Measurements from ENCODE around the gene NOS3. TPM values are rescaled to one million over a fixed set of nuclear protein-coding genes. Genes with fewer than 3 reads are reported as not detected.

NOS3 gene
- total RNA-seq, 2 donors from 2014 or later = 6.1 to 10.4 TPM

GRCh38 chr7:150943453-150943814 is 47.4 kb upstream of the NOS3 start:
- no peak overlapping the region for H3K27ac ChIP-seq
- no peaks in the 10 kb centered on the region for H3K4me1 ChIP-seq (replicated peaks)
- DNase-seq (ENCODE audit: low spot score) = no peak
- H3K9me3 ChIP-seq = no peaks in the 10 kb centered on the region
- no peaks in the 10 kb centered on the region for H3K27me3 ChIP-seq (replicated peaks; ENCODE audit: insufficient read depth)
- no peak for TF ChIP-seq POLR2A (IDR thresholded peaks at IDR 0.05)
- no peak for TF ChIP-seq POLR2AphosphoS5 (IDR thresholded peaks at IDR 0.05)
- 90% methylated on average over 6 of the region's 6 CpGs for WGBS
- H3K36me3 ChIP-seq = no peaks in the 10 kb centered on the region
- H3K4me3 ChIP-seq = no peak overlapping the region
- intact Hi-C loops (cut with DNase I) = no loop called here

- no peak overlapping the region for H3K4me3 ChIP-seq
- no peak for TF ChIP-seq CTCF (IDR thresholded peaks at IDR 0.05)
- TF ChIP-seq POLR2A (IDR thresholded peaks at IDR 0.05) = no peak
- no peak for TF ChIP-seq POLR2AphosphoS5 (IDR thresholded peaks at IDR 0.05)
- H3K27me3 ChIP-seq (replicated peaks; ENCODE audit: insufficient read depth) = no peaks in the 10 kb centered on the region
- no peak for DNase-seq (ENCODE audit: low spot score)
- 71% methylated on average over 6 of the region's 6 CpGs for WGBS
- H3K27ac ChIP-seq = no peak overlapping the region
- intact Hi-C loops (cut with DNase I) = no loop called here
- no peaks in the 10 kb centered on the region for H3K4me1 ChIP-seq (replicated peaks)
- no peaks in the 10 kb centered on the region for H3K36me3 ChIP-seq
- H3K9me3 ChIP-seq = no peaks in the 10 kb centered on the region
These were observed 46.5 kb upstream of the NOS3 start for GRCh38 chr7:150944066-150945042.

- 49% methylated on average over 19 of the region's 19 CpGs for WGBS
- Histone ChIP-seq H3K27me3 (replicated peaks; ENCODE audit: insufficient read depth) (no peaks in the 10 kb centered on the region), H3K27ac (no peak overlapping the region), H3K4me3 (no peak overlapping the region), H3K4me1 (replicated peaks) (no peaks in the 10 kb centered on the region), H3K9me3 (no peaks in the 10 kb centered on the region), H3K36me3 (no peaks in the 10 kb centered on the region)
- DNase-seq (ENCODE audit: low spot score) = no peak
- intact Hi-C loops (cut with DNase I) = no loop called here
- no peak for TF ChIP-seq CTCF (IDR thresholded peaks at IDR 0.05)
- TF ChIP-seq POLR2AphosphoS5 (IDR thresholded peaks at IDR 0.05) = no peak
These were observed 45.5 kb upstream of the NOS3 start for GRCh38 chr7:150945171-150945852.

GRCh38 chr7:150945853-150946420 is 44.9 kb upstream of the NOS3 start:
- Histone ChIP-seq H3K27me3 (replicated peaks; ENCODE audit: insufficient read depth) (no peaks in the 10 kb centered on the region), H3K9me3 (no peaks in the 10 kb centered on the region), H3K4me1 (replicated peaks) (no peaks in the 10 kb centered on the region), H3K36me3 (no peaks in the 10 kb centered on the region), H3K4me3 (no peak overlapping the region), H3K27ac (no peak overlapping the region)
- DNase-seq (ENCODE audit: low spot score) = no peak
- WGBS = 60% methylated on average over 17 of the region's 17 CpGs
- TF ChIP-seq POLR2AphosphoS5 (IDR thresholded peaks at IDR 0.05) (no peak), CTCF (IDR thresholded peaks at IDR 0.05) (no peak), POLR2A (IDR thresholded peaks at IDR 0.05) (no peak)
- intact Hi-C loops (cut with DNase I) = no loop called here

- no peak for TF ChIP-seq POLR2A (IDR thresholded peaks at IDR 0.05)
- no peak for TF ChIP-seq POLR2AphosphoS5 (IDR thresholded peaks at IDR 0.05)
- TF ChIP-seq CTCF (IDR thresholded peaks at IDR 0.05) = no peak
- H3K27me3 ChIP-seq (replicated peaks; ENCODE audit: insufficient read depth) = no peaks in the 10 kb centered on the region
- no peaks in the 10 kb centered on the region for H3K4me1 ChIP-seq (replicated peaks)
- no peak overlapping the region for H3K4me3 ChIP-seq
- intact Hi-C loops (cut with DNase I) = no loop called here
- no peak overlapping the region for H3K27ac ChIP-seq
- H3K36me3 ChIP-seq = no peaks in the 10 kb centered on the region
- DNase-seq (ENCODE audit: low spot score) = no peak
- 81% methylated on average over 25 of the region's 27 CpGs for WGBS
- no peaks in the 10 kb centered on the region for H3K9me3 ChIP-seq
These were observed 44.2 kb upstream of the NOS3 start for GRCh38 chr7:150946421-150947240.

Measured in prostate gland (tissue), 2 donors.